Stimulated activated effector memory CD8-positive, alpha-beta T cell treated with anti-CD3 and anti-CD28 coated beads, Interleukin-12 subunit alpha, Interleukin-12 subunit beta, amount 100 ng/mL, for 72 hours (primary cell): ENCODE results near the gene CRCP.
"Not testable (repeated sequence)": the region's sequence is repeated elsewhere in the genome, so short reads cannot be mapped to it uniquely, and the experiment has no call there.

Experiments used
- ATAC-seq: fragments of 150-1000 bp; cut with Tn5 transposase; 2 replicates; pipeline ENCODE4 v1.10.0; 2021
- DNase-seq, 2 donors: peaks; one replicate each; pipeline ENCODE4 v3.0.0; 2021 to 2022; ENCODE audit warnings: low spot score in 2 of 2
- H3K27ac Mint-ChIP-seq: one replicate; pipeline ENCODE4 v1.8.0; 2022; ENCODE audit warnings: mild to moderate bottlenecking, mixed read lengths
- H3K36me3 Mint-ChIP-seq: one replicate; pipeline ENCODE4 v1.8.0; 2022; ENCODE audit warnings: mild to moderate bottlenecking, mixed read lengths
- H3K4me1 Mint-ChIP-seq: one replicate; pipeline ENCODE4 v1.8.0; 2022; ENCODE audit warnings: mixed read lengths
- H3K4me3 Mint-ChIP-seq: one replicate; pipeline ENCODE4 v1.8.0; 2022; ENCODE audit warnings: mild to moderate bottlenecking, mixed read lengths
- H3K9me3 Mint-ChIP-seq: one replicate; pipeline ENCODE4 v1.8.0; 2022; ENCODE audit warnings: mixed read lengths

The CRCP gene

GRCh38 chr7:66114743-66115649, at the start of gene CRCP:
Gene CRCP (plus strand): TSS chr7:66114847. CDS start chr7:66114963, 116 bp downstream.
- peaks cover 44% of the 10 kb centered on the region for H3K4me1 Mint-ChIP-seq
- no peaks in the 10 kb centered on the region for H3K9me3 Mint-ChIP-seq
- ATAC-seq (peak; percentile 90), DNase-seq (peak; percentile 66 to 89)
- H3K27ac Mint-ChIP-seq, result peak within 1 kb of the TSS; percentile 98
- peaks cover 37% of the 10 kb centered on the region for H3K36me3 Mint-ChIP-seq
- peak within 1 kb of the TSS; percentile 97 for H3K4me3 Mint-ChIP-seq

GRCh38 chr7:66069732-66070131, 44.9 kb upstream of the CRCP start:
- no peaks in the 10 kb centered on the region for H3K36me3 Mint-ChIP-seq
- no peaks in the 10 kb centered on the region for H3K9me3 Mint-ChIP-seq

GRCh38 chr7:66070222-66070621, 44.4 kb upstream of the CRCP start:
- no peak for DNase-seq
- Mint-ChIP-seq H3K36me3 (no peaks in the 10 kb centered on the region), H3K9me3 (no peaks in the 10 kb centered on the region), H3K27ac (no peak overlapping the region), H3K4me3 (no peak overlapping the region), H3K4me1 (peaks cover 5% of the 10 kb centered on the region)
- no peak for ATAC-seq

More at GRCh38 chr7:66069732-66070131, 44.9 kb upstream of the CRCP start:
- H3K27ac Mint-ChIP-seq, result no peak overlapping the region
- DNase-seq, result no peak
- H3K4me3 Mint-ChIP-seq, result no peak overlapping the region
- ATAC-seq, result no peak
- peaks cover 5% of the 10 kb centered on the region for H3K4me1 Mint-ChIP-seq

DNA sequence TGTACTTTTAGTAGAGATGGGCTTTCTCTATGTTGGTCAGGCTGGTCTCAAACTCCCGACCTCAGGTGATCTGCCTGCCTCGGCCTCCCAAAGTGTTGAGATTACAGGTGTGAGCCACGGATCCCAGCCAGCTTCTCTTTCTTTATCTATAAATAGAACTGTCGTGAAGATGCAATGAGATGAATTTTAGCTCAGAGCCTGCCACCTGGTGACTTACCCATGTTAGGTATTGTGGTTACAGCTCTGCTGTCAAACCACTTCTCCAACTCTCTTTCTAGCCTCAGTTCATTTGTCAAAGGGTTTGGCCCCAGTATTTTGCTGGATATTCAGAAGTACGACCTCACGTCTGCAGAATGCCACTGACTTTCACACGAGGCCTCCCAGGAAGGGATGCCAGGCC, 42.4 kb upstream of the CRCP start:
- H3K4me1 Mint-ChIP-seq, H3K27ac Mint-ChIP-seq, H3K4me3 Mint-ChIP-seq, H3K9me3 Mint-ChIP-seq, H3K36me3 Mint-ChIP-seq, DNase-seq, ATAC-seq: not testable (repeated sequence)

DNA sequence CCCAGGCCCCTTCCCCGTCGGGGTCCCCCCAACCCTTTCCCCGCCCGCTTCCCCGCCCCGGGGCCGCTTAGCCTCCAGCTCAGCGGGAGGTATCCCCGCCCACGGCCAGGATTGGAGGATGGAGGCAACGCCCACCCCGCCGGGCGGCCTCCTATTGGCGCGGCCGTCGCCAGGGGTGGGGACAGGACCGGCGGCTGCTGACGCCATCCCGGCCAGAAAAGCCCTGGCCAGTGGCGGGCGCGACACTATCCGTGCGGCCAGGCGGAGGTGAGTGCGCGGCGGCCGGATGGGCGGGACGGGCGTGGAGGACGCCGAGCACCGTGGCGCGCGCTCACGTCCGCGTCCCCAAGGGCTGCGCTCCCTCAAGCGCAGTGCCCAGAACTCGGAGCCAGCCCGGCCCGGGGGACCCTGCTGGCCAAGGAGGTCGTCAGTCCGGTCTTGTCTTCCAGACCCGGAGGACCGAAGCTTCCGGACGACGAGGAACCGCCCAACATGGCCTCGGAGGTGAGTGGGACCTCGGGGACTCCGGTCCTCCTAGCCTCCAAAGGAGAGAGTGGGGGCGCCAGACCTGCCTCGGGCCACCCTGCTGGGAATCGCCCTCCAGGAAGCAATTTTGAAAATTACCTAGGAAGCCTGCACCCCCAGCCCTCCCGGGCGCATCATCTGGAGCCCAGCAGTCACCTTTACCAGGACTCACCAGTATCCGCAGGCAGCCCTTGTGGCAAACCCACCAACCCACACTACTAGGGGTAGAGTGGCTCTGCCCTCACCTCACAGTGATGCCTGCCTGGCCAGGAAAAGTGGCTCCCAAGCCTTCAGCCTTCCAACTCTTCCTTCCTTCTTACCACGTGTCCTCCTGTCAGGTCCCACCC, 38.8 kb upstream of the CRCP start, which contains the start of gene ASL:
Gene ASL, plus strand, starts transcription at position 230 of the 872 bp plus-strand sequence. Its CDS starts 263 bp downstream, at position 493.
- H3K4me1 Mint-ChIP-seq, result peaks cover 11% of the 10 kb centered on the region
- ATAC-seq, result peak; percentile 98
- peak; percentile 90 to 95 for DNase-seq
- H3K27ac Mint-ChIP-seq, result peak within 1 kb of the TSS; percentile 84
- H3K36me3 Mint-ChIP-seq, result peaks cover 10% of the 10 kb centered on the region
- no peaks in the 10 kb centered on the region for H3K9me3 Mint-ChIP-seq
- peak within 1 kb of the TSS; percentile 86 for H3K4me3 Mint-ChIP-seq

DNA sequence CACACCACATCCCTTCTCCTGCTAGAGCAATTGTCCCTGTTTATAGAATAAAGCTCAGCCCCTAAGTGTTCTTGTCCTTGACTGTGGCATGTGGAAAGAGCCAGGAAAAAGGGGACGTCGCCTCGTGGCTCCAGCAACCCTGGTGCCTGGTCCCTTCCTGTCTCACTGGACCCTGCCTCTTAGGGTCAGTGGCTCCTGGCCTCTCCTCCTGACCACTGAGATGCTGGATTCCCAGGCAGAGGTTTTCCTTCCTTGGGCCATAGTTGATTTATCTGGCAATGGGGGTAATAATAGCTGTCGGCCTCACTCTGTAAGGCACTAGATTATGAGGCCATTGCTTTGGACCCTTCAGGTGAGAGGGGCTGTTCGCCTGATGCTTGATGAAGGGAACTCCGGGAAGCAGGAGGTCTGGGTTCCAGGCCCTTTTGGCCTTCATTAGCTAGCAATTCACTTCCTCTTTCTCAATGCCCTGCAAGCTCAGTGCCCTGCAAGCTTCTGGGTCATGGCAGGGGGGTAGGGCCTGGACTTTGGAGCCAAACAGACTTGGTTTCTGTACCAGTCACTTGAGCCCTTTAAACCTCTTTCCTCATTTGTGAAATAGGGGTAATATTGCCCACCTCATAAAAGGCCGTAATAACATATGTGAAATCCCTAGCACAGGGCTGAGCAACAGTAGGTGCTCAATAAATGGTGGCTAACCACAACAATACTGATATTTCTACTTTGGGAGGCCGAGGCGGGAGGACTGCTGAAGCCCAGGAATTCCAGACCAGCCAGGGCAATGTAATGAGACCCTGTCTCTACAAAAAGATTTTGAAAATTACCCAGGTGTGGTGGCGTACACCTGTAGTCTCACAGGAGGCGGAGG, 38.0 kb upstream of the CRCP start:
- DNase-seq (no peak), ATAC-seq (no peak)
- H3K4me3 Mint-ChIP-seq, result peak overlapping the region; percentile 86
- H3K36me3 Mint-ChIP-seq, result peaks cover 16% of the 10 kb centered on the region
- H3K4me1 Mint-ChIP-seq, result peaks cover 8% of the 10 kb centered on the region
- peak overlapping the region; percentile 84 for H3K27ac Mint-ChIP-seq
- H3K9me3 Mint-ChIP-seq, result no peaks in the 10 kb centered on the region

- H3K4me3 Mint-ChIP-seq, result peak overlapping the region; percentile 26
- DNase-seq (no peak), ATAC-seq (no peak)
- peaks cover 26% of the 10 kb centered on the region for H3K36me3 Mint-ChIP-seq
- peaks cover 6% of the 10 kb centered on the region for H3K4me1 Mint-ChIP-seq
- no peaks in the 10 kb centered on the region for H3K9me3 Mint-ChIP-seq
- no peak overlapping the region for H3K27ac Mint-ChIP-seq
Measured at GRCh38 chr7:66078067-66078466, 36.6 kb upstream of the CRCP start.

- Mint-ChIP-seq H3K36me3 (peaks cover 45% of the 10 kb centered on the region), H3K27ac (no peak overlapping the region), H3K4me1 (peaks cover 6% of the 10 kb centered on the region), H3K4me3 (no peak overlapping the region), H3K9me3 (no peaks in the 10 kb centered on the region)
- DNase-seq (no peak), ATAC-seq (no peak)
Measured at GRCh38 chr7:66082083-66082482, 32.6 kb upstream of the CRCP start.

DNA sequence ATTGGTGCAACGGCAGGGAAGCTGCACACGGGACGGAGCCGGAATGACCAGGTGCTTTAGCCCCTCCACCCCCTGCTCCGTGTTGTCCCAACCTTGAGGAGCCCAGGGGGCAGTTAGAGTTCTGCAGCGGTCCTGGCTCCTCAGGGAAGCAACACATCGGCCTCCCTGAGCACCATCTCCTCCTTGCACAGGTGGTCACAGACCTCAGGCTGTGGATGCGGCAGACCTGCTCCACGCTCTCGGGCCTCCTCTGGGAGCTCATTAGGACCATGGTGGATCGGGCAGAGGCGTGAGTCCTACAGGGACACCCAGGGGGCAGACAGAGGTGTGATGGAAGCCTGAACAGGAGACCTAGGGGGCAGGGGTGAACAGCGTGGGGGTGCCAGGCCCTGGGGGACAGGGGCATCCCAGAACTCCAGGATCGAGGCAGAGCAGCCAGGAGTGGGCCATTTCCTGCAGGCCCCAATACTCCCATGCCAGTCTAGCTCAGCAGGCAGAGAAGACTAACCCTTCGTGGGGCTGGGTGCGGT, 31.7 kb upstream of the CRCP start:
- no peak for ATAC-seq
- no peak overlapping the region for H3K27ac Mint-ChIP-seq

GRCh38 chr7:66083677-66084076, 31.0 kb upstream of the CRCP start:
- ATAC-seq (no peak), DNase-seq (no peak)
- Mint-ChIP-seq H3K27ac (no peak overlapping the region), H3K4me3 (no peak overlapping the region), H3K36me3 (peaks cover 45% of the 10 kb centered on the region), H3K4me1 (no peaks in the 10 kb centered on the region), H3K9me3 (no peaks in the 10 kb centered on the region)

More for the DNA sequence above, 31.7 kb upstream of the CRCP start:
- no peak for DNase-seq
- Mint-ChIP-seq H3K4me1 (peaks cover under 1% of the 10 kb centered on the region), H3K4me3 (no peak overlapping the region), H3K36me3 (peaks cover 45% of the 10 kb centered on the region), H3K9me3 (no peaks in the 10 kb centered on the region)

GRCh38 chr7:66088861-66089838, 25.5 kb upstream of the CRCP start:
- ATAC-seq, result no peak
- no peak for DNase-seq
- H3K4me1 Mint-ChIP-seq, result no peaks in the 10 kb centered on the region
- H3K27ac Mint-ChIP-seq, result no peak overlapping the region
- peaks cover 11% of the 10 kb centered on the region for H3K36me3 Mint-ChIP-seq
- no peak overlapping the region for H3K4me3 Mint-ChIP-seq
- no peaks in the 10 kb centered on the region for H3K9me3 Mint-ChIP-seq

GRCh38 chr7:66092654-66093053, 22.0 kb upstream of the CRCP start:
- Mint-ChIP-seq H3K4me1 (no peaks in the 10 kb centered on the region), H3K36me3 (no peaks in the 10 kb centered on the region), H3K9me3 (no peaks in the 10 kb centered on the region), H3K4me3 (no peak overlapping the region), H3K27ac (no peak overlapping the region)
- DNase-seq, result no peak
- no peak for ATAC-seq

DNA sequence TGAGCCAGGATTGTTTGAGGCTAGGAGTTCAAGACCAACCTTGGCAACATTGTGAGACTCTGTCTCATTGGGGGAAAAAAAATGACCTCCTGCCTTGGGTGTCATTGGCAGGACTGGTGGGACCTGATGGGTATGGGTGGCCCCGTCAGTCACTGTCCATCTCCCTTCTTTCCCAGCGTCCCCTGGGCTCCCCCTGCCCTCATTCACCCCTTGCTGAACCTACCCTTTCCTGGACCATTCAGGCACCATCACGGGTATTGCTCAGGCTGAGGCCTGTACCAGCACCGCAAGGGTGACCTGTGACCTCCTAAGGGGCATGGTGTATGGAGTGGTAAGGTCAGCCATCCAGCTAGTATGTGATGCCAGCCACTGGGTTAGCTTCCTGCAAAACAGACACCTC, 19.6 kb upstream of the CRCP start:
- Mint-ChIP-seq H3K36me3 (no peaks in the 10 kb centered on the region), H3K4me3 (no peak overlapping the region), H3K9me3 (no peaks in the 10 kb centered on the region), H3K27ac (peak overlapping the region; percentile 37), H3K4me1 (peaks cover 8% of the 10 kb centered on the region)
- ATAC-seq, result peak; percentile 4
- DNase-seq, result no peak

DNA sequence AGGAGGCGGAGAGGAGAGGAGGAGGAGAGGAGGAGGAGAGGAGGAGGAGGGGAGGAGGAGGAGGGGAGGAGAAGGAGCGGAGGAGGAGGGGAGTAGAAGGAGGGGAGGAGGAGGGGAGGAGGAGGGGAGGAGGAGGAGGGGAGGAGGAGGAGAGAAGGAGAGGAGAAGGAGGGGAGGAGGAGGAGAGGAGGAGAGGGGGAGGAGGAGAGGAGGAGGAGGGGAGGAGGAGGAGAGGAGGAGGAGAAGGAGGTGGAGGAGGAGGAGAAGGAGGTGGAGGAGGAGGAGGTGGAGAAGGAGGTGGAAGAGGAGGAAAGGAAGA, 15.5 kb upstream of the CRCP start:
- peak overlapping the region; percentile 68 for H3K4me3 Mint-ChIP-seq
- H3K4me1 Mint-ChIP-seq, result peaks cover 13% of the 10 kb centered on the region
- DNase-seq (no peak), ATAC-seq (no peak)
- H3K9me3 Mint-ChIP-seq, result no peaks in the 10 kb centered on the region
- peak overlapping the region; percentile 94 for H3K27ac Mint-ChIP-seq
- H3K36me3 Mint-ChIP-seq, result no peaks in the 10 kb centered on the region
